SK-N-SH (cell line): ENCODE results near the gene ZFYVE21. TPM values are rescaled to one million over a fixed set of nuclear protein-coding genes. Genes with fewer than 3 reads are reported as not detected.

ENCODE experiments used
- CTCF ChIA-PET: fragments of 300-600, 350-600 bp; formaldehyde crosslinking; extraction: SDS; loops from one replicate; lab custom pipeline; 2021; lab: Yijun Ruan, JAX
- POLR2A ChIA-PET: fragments of 350-600 bp; sonication (Branson Sonifier 250); formaldehyde crosslinking; extraction: SDS; loops from one replicate; lab custom pipeline; 2020; ENCODE audit warnings: antibody characterized with exemption, inconsistent platforms; lab: Yijun Ruan, JAX
- DNase-seq: peaks from one replicate; pipeline ENCODE4 v3.0.0; 2012
- H2AFZ ChIP-seq: fragments of 200-600 bp; sonication (generic); 2 replicates; pipeline ENCODE4 v1.8.1; 2016; ENCODE audit warnings: antibody characterized with exemption, mild to moderate bottlenecking, low read depth
- H3F3A ChIP-seq: fragments of 200-600 bp; sonication (generic); replicated peaks from 2 replicates; pipeline ENCODE3; 2016; ENCODE audit warnings: antibody characterized with exemption, mild to moderate bottlenecking; ENCODE audit not compliant: insufficient read depth
- H3K27ac ChIP-seq, 2 experiments: fragments of 200-500 bp in 1 of 2; fragments of 200-600 bp in 1 of 2; sonication (Bioruptor generic) in 1 of 2; sonication (generic), shearing (Covaris generic) in 1 of 2; 2 replicates each; pipeline versions ENCODE4 v1.5.1 to v1.6.1; 2014 to 2016; ENCODE audit warnings: low read depth in 2 of 2, inconsistent platforms in 1 of 2, low read length in 1 of 2, mild to moderate bottlenecking in 1 of 2, mixed read lengths in 1 of 2
- H3K27me3 ChIP-seq: fragments of 200-600 bp; sonication (generic), shearing (Covaris generic); 2 replicates; pipeline ENCODE4 v1.6.1; 2016; ENCODE audit warnings: mixed run types; ENCODE audit not compliant: insufficient read depth
- H3K36me3 ChIP-seq, 2 experiments: fragments of 200-500 bp in 1 of 2; fragments of 200-600 bp in 1 of 2; sonication (Bioruptor generic) in 1 of 2; sonication (generic) in 1 of 2; replicated peaks in 1 of 2; 2 replicates each; pipeline versions ENCODE3 to v1.5.1; 2014 to 2016; ENCODE audit warnings: low read length in 1 of 2, mild to moderate bottlenecking in 1 of 2; ENCODE audit not compliant: insufficient read depth in 2 of 2, control insufficient read depth in 1 of 2
- H3K4me1 ChIP-seq, 2 experiments: fragments of 200-500 bp in 1 of 2; fragments of 200-600 bp in 1 of 2; sonication (Bioruptor generic) in 1 of 2; sonication (generic), shearing (Covaris generic) in 1 of 2; 2 replicates each; pipeline versions ENCODE4 v1.5.1 to v1.6.1; 2014 to 2016; ENCODE audit warnings: low read depth in 1 of 2, low read length in 1 of 2, mixed run types in 1 of 2; ENCODE audit not compliant: insufficient read depth in 2 of 2, control insufficient read depth in 1 of 2
- H3K4me2 ChIP-seq: fragments of 200-600 bp; sonication (generic), shearing (Covaris generic); 2 replicates; pipeline ENCODE4 v1.6.1; 2017; ENCODE audit warnings: mixed run types
- H3K4me3 ChIP-seq, 2 experiments: fragments of 200-500 bp in 1 of 2; fragments of 200-600 bp in 1 of 2; sonication (Bioruptor generic) in 1 of 2; sonication (generic), shearing (Covaris generic) in 1 of 2; 2 replicates each; pipeline versions ENCODE4 v1.5.1 to v1.8.1; 2014 to 2016; ENCODE audit warnings: low read depth in 2 of 2, inconsistent platforms in 1 of 2, low read length in 1 of 2, mild to moderate bottlenecking in 1 of 2, mixed read lengths in 1 of 2, moderate library complexity in 1 of 2
- H3K79me2 ChIP-seq: fragments of 200-600 bp; sonication (generic); 2 replicates; pipeline ENCODE4 v1.8.1; 2017; ENCODE audit warnings: mild to moderate bottlenecking; ENCODE audit not compliant: insufficient read depth
- H3K9ac ChIP-seq: fragments of 200-600 bp; sonication (generic); 2 replicates; pipeline ENCODE4 v1.6.1; 2017; ENCODE audit warnings: mixed run types
- H3K9me2 ChIP-seq: fragments of 200-600 bp; sonication (generic); 2 replicates; pipeline ENCODE4 v1.6.1; 2017; ENCODE audit warnings: mixed run types
- H3K9me3 ChIP-seq: fragments of 200-600 bp; sonication (generic); 2 replicates; pipeline ENCODE4 v1.6.1; 2017; ENCODE audit warnings: mixed run types, mild to moderate bottlenecking, moderate library complexity
- H4K20me1 ChIP-seq: fragments of 200-600 bp; sonication (generic); 2 replicates; pipeline ENCODE4 v1.6.1; 2017; ENCODE audit warnings: mild to moderate bottlenecking, mixed run types; ENCODE audit not compliant: insufficient read depth
- EP300 ChIP-seq, 2 experiments: IDR thresholded peaks; 2 replicates each; pipeline versions ENCODE4 v1.4.0 to v1.6.1; 2012; ENCODE audit warnings: borderline replicate concordance in 1 of 2, low read depth in 1 of 2, low read length in 1 of 2
- FOXJ3 ChIP-seq: sonication (generic); formaldehyde crosslinking; IDR thresholded peaks from 2 replicates; pipeline ENCODE4 v1.5.1; 2020; ENCODE audit warnings: mild to moderate bottlenecking, missing genetic modification reagents
- GABPA ChIP-seq: IDR thresholded peaks from 2 replicates; pipeline ENCODE4 v1.4.0; 2012; ENCODE audit warnings: low read depth, mild to moderate bottlenecking
- MEF2A ChIP-seq: IDR thresholded peaks from 2 replicates; pipeline ENCODE4 v1.4.0; 2012; ENCODE audit warnings: low read depth, borderline replicate concordance
- MXI1 ChIP-seq: IDR thresholded peaks from 2 replicates; pipeline ENCODE4 v1.6.1; 2012; ENCODE audit warnings: mild to moderate bottlenecking, low read depth, low read length, improper control_type of control experiment
- NFIC ChIP-seq: IDR thresholded peaks from 2 replicates; pipeline ENCODE4 v1.4.0; 2012; ENCODE audit warnings: borderline replicate concordance
- NRF1 ChIP-seq: IDR thresholded peaks from 2 replicates; pipeline ENCODE4 v1.6.1; 2012; ENCODE audit warnings: low read depth, mild to moderate bottlenecking, low read length
- POLR2AphosphoS5 ChIP-seq: IDR thresholded peaks from 2 replicates; pipeline ENCODE4 v1.6.1; 2012; ENCODE audit warnings: low read depth, low read length
- RAD21 ChIP-seq: IDR thresholded peaks from 2 replicates; pipeline ENCODE4 v1.6.1; 2012; ENCODE audit warnings: mild to moderate bottlenecking, low read length
- RFX5 ChIP-seq: IDR thresholded peaks from 2 replicates; pipeline ENCODE4 v1.6.1; 2012; ENCODE audit warnings: mild to moderate bottlenecking, improper control_type of control experiment, low read length
- SIN3A ChIP-seq: IDR thresholded peaks from 2 replicates; pipeline ENCODE4 v1.6.1; 2012; ENCODE audit warnings: low read depth, mild to moderate bottlenecking, low read length, moderate library complexity, borderline replicate concordance
- SMC3 ChIP-seq: IDR thresholded peaks from 2 replicates; pipeline ENCODE4 v1.6.1; 2012; ENCODE audit warnings: low read depth, low read length, improper control_type of control experiment
- YY1 ChIP-seq: IDR thresholded peaks from 2 replicates; pipeline ENCODE4 v1.4.0; 2012; ENCODE audit warnings: low read depth, mild to moderate bottlenecking
- WGBS: methylation state at CpG from one replicate; pipeline ENCODE4 v1.1.6; 2017; ENCODE audit warnings: low lambda C conversion rate; 5-methylcytosine and 5-hydroxymethylcytosine counted together
- polyA plus RNA-seq, 3 experiments: library from polyadenylated mRNA; depleted of rRNA; stranded (reverse); fragments of >200 nt; gene quantifications; 2 replicates each; pipeline ENCODE4 v1.2.3, GENCODE V29; 2012
- TF ChIP-seq, protein P1 (sequence below): fragments of 200-600 bp; sonication (generic); IDR thresholded peaks from 2 replicates; pipeline ENCODE4 v1.6.1; 2017; ENCODE audit warnings: antibody characterized with exemption, mild to moderate bottlenecking, moderate library complexity
- TF ChIP-seq, protein P2 (sequence below): fragments of 150-350 bp; IDR thresholded peaks from 2 replicates; pipeline ENCODE4 v1.6.1; 2016; ENCODE audit warnings: mild to moderate bottlenecking, low read depth, low read length
- TF ChIP-seq, protein P3 (sequence below): IDR thresholded peaks from 2 replicates; pipeline ENCODE4 v1.4.0; 2012; ENCODE audit warnings: low read depth

The ZFYVE21 gene
- polyA plus RNA-seq, 1 of the 3 experiments (the other 2 are of a cell fraction) = 82.1 TPM

DNA sequence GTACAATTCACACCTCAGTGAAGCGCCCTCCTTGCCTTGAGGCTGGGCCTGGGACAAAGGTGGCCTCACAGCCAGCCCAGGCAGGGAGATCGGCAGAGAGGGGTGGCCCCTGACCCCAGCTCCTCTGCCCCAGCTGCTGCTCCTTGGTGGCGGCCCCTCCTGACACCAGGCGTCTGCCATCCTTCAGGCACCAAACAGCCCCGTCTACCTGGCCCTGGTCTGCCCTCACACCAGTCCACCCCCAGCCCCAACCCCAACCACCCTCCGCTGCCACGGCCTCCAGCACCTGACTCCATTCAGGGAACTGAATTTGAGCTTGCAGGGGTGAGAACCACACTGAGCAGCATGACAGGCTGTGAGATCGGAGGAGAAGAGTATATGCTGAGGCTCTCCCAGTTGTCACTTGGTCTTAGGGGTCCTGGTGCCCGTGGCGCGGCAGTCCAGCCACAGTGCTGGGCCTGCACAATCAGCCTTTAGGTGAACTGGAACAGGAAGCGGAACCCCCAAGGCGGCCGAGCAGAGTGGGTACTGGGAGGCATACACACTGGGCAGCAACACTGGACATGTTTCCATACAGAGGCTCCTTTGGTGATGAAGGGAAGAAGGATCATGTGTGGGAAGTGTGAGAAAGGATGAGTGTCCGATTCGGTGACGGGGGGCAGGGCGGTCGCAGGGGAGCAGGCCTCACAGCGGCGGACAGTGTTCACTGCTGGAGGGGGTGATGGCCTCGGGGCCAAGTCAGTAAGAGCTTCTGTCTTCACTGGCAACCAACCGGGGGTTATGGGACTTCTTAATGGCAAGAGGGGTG is 18.7 kb downstream of the ZFYVE21 start:
- WGBS = 97% methylated on average over 20 of the region's 23 CpGs
- no peaks in the 10 kb centered on the region for H3F3A ChIP-seq
- DNase-seq = no peak

DNA sequence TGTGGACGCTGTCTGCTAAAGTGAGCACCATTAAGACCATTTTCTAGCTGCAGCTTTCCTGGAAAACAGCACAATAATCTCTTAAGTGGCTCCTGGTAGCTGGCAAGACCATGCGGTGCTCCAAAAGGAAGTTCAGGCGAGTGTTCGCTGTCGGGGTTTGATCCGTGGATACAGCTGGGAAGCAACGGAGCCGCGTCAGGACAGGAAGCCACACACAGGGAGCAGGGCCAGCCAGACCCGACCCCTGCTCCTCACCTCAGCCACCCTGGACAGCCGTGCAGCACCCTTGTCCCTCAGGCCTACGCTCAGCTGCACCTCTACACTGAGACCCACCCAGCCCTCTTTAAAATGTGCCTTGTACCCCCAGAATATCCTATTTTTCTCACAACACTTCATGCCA is 19.4 kb downstream of the ZFYVE21 start:
- Histone ChIP-seq H3K9me2 (no peaks in the 10 kb centered on the region), H3K4me2 (no peak overlapping the region), H3K4me1 (no peaks in the 10 kb centered on the region), H4K20me1 (no peaks in the 10 kb centered on the region), H3F3A (no peaks in the 10 kb centered on the region), H3K27me3 (no peaks in the 10 kb centered on the region), H2AFZ (no peak overlapping the region), H3K79me2 (no peaks in the 10 kb centered on the region), H3K4me3 (no peak overlapping the region), H3K36me3 (peaks cover 9 to 59% of the 10 kb centered on the region in 2 experiments), H3K9me3 (no peaks in the 10 kb centered on the region), H3K27ac (no peak overlapping the region), H3K9ac (no peak overlapping the region)
- 96% methylated on average over 11 of the region's 12 CpGs for WGBS
- CTCF ChIA-PET = interaction anchor here (1.2 to 1.4 kb wide), 2 partner anchors 10 to 166 kb away, joined by 3 to 4 read pairs; no protein-coding TSS in a partner anchor
- no peak for DNase-seq
- POLR2A ChIA-PET = interaction anchor here (0.6 kb wide), 1 partner anchor 339 kb away, joined by 3 read pairs; no protein-coding TSS in a partner anchor
- TF ChIP-seq, protein P1, sequence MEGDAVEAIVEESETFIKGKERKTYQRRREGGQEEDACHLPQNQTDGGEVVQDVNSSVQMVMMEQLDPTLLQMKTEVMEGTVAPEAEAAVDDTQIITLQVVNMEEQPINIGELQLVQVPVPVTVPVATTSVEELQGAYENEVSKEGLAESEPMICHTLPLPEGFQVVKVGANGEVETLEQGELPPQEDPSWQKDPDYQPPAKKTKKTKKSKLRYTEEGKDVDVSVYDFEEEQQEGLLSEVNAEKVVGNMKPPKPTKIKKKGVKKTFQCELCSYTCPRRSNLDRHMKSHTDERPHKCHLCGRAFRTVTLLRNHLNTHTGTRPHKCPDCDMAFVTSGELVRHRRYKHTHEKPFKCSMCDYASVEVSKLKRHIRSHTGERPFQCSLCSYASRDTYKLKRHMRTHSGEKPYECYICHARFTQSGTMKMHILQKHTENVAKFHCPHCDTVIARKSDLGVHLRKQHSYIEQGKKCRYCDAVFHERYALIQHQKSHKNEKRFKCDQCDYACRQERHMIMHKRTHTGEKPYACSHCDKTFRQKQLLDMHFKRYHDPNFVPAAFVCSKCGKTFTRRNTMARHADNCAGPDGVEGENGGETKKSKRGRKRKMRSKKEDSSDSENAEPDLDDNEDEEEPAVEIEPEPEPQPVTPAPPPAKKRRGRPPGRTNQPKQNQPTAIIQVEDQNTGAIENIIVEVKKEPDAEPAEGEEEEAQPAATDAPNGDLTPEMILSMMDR = no peak
- TF ChIP-seq NRF1 (no peak), POLR2AphosphoS5 (no peak), GABPA (no peak), SIN3A (no peak)

More for the DNA sequence above, 18.7 kb downstream of the ZFYVE21 start:
- Histone ChIP-seq H3K4me1 (no peaks in the 10 kb centered on the region), H3K4me2 (no peak overlapping the region), H3K4me3 (no peak overlapping the region), H3K9me3 (no peaks in the 10 kb centered on the region), H3K79me2 (no peaks in the 10 kb centered on the region), H3K27ac (no peak overlapping the region), H3K36me3 (peaks cover 9 to 63% of the 10 kb centered on the region in 2 experiments), H3K9me2 (no peaks in the 10 kb centered on the region), H3K27me3 (no peaks in the 10 kb centered on the region), H2AFZ (no peak overlapping the region), H3K9ac (no peak overlapping the region), H4K20me1 (no peaks in the 10 kb centered on the region)
- TF ChIP-seq RFX5 (no peak), MEF2A (no peak), SIN3A (no peak), RAD21 (no peak), MXI1 (no peak), POLR2AphosphoS5 (no peak), YY1 (no peak), SMC3 (no peak), FOXJ3 (no peak), NRF1 (no peak), EP300 (IDR thresholded peaks at IDR 0.05; ENCODE audit: borderline replicate concordance in 1 of 2, low read depth in 1 of 2, low read length in 1 of 2) (no peak), NFIC (no peak)
- TF ChIP-seq, protein P2, sequence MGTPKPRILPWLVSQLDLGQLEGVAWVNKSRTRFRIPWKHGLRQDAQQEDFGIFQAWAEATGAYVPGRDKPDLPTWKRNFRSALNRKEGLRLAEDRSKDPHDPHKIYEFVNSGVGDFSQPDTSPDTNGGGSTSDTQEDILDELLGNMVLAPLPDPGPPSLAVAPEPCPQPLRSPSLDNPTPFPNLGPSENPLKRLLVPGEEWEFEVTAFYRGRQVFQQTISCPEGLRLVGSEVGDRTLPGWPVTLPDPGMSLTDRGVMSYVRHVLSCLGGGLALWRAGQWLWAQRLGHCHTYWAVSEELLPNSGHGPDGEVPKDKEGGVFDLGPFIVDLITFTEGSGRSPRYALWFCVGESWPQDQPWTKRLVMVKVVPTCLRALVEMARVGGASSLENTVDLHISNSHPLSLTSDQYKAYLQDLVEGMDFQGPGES = no peak
- TF ChIP-seq, protein P3, sequence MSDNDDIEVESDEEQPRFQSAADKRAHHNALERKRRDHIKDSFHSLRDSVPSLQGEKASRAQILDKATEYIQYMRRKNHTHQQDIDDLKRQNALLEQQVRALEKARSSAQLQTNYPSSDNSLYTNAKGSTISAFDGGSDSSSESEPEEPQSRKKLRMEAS = no peak
- ChIA-PET CTCF (interaction anchor here (1.2 to 1.4 kb wide), 2 partner anchors 11 to 166 kb away, joined by 3 to 4 read pairs; no protein-coding TSS in a partner anchor), POLR2A (no interaction called here)
